BE2C (cell line): ENCODE measurements around the gene CTDSP1.

Experiments
- DNase-seq: peaks from one replicate; pipeline ENCODE4 v3.0.0-alpha.2; 2020
- H3K27me3 ChIP-seq: fragments of 250-450 bp; sonication (Bioruptor Pico); 2 replicates; pipeline ENCODE4 v1.5.1; 2020; ENCODE audit warnings: mild to moderate bottlenecking
- H3K36me3 ChIP-seq: fragments of 250-450 bp; sonication (Bioruptor Pico); 2 replicates; pipeline ENCODE4 v1.5.1; 2020; ENCODE audit warnings: mild to moderate bottlenecking
- H3K4me1 ChIP-seq: fragments of 250-450 bp; sonication (Bioruptor Pico); 2 replicates; pipeline ENCODE4 v1.5.1; 2020
- H3K4me3 ChIP-seq: 2 replicates; pipeline ENCODE4 v1.5.1; 2011; ENCODE audit warnings: low read depth, low read length
- H3K9me3 ChIP-seq: fragments of 250-450 bp; sonication (Bioruptor Pico); 2 replicates; pipeline ENCODE4 v1.5.1; 2020
- CTCF ChIP-seq: IDR thresholded peaks from 2 replicates; pipeline ENCODE4 v1.5.1; 2012; ENCODE audit warnings: mild to moderate bottlenecking, low read depth, low read length

CTDSP1 gene

GRCh38 chr2:218378053-218378452 lies 21.6 kb upstream of the CTDSP1 start:
- Histone ChIP-seq H3K36me3 (no peaks in the 10 kb centered on the region), H3K4me3 (no peak overlapping the region), H3K4me1 (no peaks in the 10 kb centered on the region)

GRCh38 chr2:218381916-218382366 lies 17.7 kb upstream of the CTDSP1 start, which contains the start of gene SLC11A1:
Gene SLC11A1 (plus strand): TSS chr2:218382273. CDS start chr2:218382369, 96 bp downstream.
- no peak for DNase-seq
- no peak for TF ChIP-seq CTCF

More at GRCh38 chr2:218378053-218378452, 21.6 kb upstream of the CTDSP1 start:
- no peak for TF ChIP-seq CTCF
- no peaks in the 10 kb centered on the region for H3K27me3 ChIP-seq
- H3K9me3 ChIP-seq, result no peaks in the 10 kb centered on the region
- no peak for DNase-seq

GRCh38 chr2:218382785-218383184 lies 16.9 kb upstream of the CTDSP1 start:
- DNase-seq, result no peak
- Histone ChIP-seq H3K27me3 (no peaks in the 10 kb centered on the region), H3K4me3 (no peak overlapping the region), H3K9me3 (no peaks in the 10 kb centered on the region), H3K36me3 (no peaks in the 10 kb centered on the region), H3K4me1 (no peaks in the 10 kb centered on the region)
- no peak for TF ChIP-seq CTCF

More at GRCh38 chr2:218381916-218382366, 17.7 kb upstream of the CTDSP1 start, which contains the start of gene SLC11A1:
- no peaks in the 10 kb centered on the region for H3K9me3 ChIP-seq
- no peaks in the 10 kb centered on the region for H3K4me1 ChIP-seq
- no peaks in the 10 kb centered on the region for H3K36me3 ChIP-seq
- no peak within 1 kb of the TSS for H3K4me3 ChIP-seq
- H3K27me3 ChIP-seq, result no peaks in the 10 kb centered on the region

- Histone ChIP-seq H3K27me3 (no peaks in the 10 kb centered on the region), H3K4me1 (no peaks in the 10 kb centered on the region), H3K4me3 (no peak overlapping the region), H3K9me3 (no peaks in the 10 kb centered on the region), H3K36me3 (no peaks in the 10 kb centered on the region)
- TF ChIP-seq CTCF, result no peak
- no peak for DNase-seq
These were observed 15.7 kb upstream of the CTDSP1 start for GRCh38 chr2:218383892-218384519.

- DNase-seq, result no peak
- TF ChIP-seq CTCF, result no peak
- Histone ChIP-seq H3K4me3 (no peak overlapping the region), H3K36me3 (no peaks in the 10 kb centered on the region), H3K9me3 (no peaks in the 10 kb centered on the region), H3K27me3 (no peaks in the 10 kb centered on the region), H3K4me1 (no peaks in the 10 kb centered on the region)
These were observed 14.7 kb upstream of the CTDSP1 start for GRCh38 chr2:218384975-218385374.
